OCI-LY3 (cell line): ENCODE results near the gene EPHA8.

Experiments used
- CTCF ChIP-seq: fragments of 200-600, 300-600 bp; sonication (generic); IDR thresholded peaks from 2 replicates; pipeline ENCODE4 v1.5.1; 2014; ENCODE audit warnings: antibody characterized with exemption, low read length, low read depth
- EZH2phosphoT487 ChIP-seq: fragments of 200-600 bp; shearing (Covaris generic); IDR thresholded peaks from 2 replicates; pipeline ENCODE4 v1.6.1; 2018; ENCODE audit warnings: antibody characterized with exemption, mixed run types, low read depth

- TF ChIP-seq CTCF (no peak), EZH2phosphoT487 (no peak)
Observed at GRCh38 chr1:22619798-22620197, 56.5 kb downstream of the EPHA8 start.
